Stimulated activated CD8-positive, alpha-beta memory T cell treated with anti-CD3 and anti-CD28 coated beads, Interleukin-12 subunit alpha, Interleukin-12 subunit beta, amount 100 ng/mL, for 24 hours (primary cell): Measurements from ENCODE around the gene PANX2.
"Not testable (repeated sequence)": the region's sequence is repeated elsewhere in the genome, so short reads cannot be mapped to it uniquely, and the experiment has no call there.

Experiments used
- DNase-seq: peaks from one replicate; pipeline ENCODE4 v3.0.0-alpha.2; 2020; ENCODE audit errors: extremely low read depth

PANX2 gene

GRCh38 chr22:50197856-50198623 lies 27.5 kb downstream of the PANX2 start:
- DNase-seq: no peak

GRCh38 chr22:50198624-50199017 lies 28.1 kb downstream of the PANX2 start:
- DNase-seq: no peak

DNA sequence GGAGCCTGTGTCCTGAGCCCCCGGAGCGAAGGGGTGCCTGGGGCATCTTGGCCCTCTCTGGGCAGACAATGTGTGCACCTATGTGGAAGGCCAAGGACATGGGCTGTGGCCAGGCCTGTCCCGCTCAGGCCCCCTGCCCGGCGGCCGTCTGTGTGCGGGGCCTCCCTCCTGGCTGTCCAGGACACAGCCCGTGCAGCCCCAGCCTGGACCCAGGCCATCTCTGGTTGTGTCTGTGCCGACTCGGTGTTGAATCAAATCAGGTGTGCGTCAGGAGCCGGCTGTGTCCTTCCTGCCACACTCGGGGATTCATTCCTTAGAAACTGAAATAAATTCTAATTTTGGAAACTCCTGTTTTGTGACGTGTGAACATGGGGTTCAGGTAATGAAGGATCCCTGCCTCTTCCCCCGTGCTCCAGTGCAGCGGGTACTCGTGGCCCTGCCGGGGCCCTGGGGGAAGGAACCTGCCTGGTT lies 28.8 kb downstream of the PANX2 start:
- no peak for DNase-seq

DNA sequence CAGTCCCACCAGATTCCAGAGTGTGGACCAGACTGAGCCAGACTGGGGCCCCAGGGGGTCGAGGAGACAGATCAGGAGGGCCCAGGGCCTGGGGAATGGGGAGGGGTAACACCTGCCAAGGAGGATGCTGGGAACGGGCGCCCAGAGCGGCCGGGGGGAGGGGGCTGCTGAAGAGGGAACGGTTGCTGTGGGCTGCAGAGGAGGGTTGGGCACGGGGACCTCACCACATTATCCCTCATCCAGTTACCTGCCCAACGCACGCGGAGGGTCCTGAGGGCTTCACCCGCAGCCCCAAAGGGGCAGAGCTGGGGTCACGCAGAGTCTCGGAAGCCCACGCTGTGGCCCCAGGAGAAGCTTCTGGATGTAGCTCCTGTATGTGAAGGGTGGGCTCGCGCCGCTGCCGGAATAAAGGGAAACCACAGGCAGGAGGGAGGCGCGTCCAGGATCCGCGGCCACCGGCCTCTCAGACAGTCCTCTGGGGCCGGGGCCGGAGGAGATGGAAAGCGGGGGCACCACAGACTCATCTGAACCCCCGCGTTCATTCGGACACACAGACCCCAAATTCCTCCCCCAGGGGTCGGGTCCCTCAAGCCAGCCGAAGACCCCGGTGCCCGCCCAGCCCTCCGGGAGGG lies 29.4 kb downstream of the PANX2 start:
- DNase-seq: no peak

DNA sequence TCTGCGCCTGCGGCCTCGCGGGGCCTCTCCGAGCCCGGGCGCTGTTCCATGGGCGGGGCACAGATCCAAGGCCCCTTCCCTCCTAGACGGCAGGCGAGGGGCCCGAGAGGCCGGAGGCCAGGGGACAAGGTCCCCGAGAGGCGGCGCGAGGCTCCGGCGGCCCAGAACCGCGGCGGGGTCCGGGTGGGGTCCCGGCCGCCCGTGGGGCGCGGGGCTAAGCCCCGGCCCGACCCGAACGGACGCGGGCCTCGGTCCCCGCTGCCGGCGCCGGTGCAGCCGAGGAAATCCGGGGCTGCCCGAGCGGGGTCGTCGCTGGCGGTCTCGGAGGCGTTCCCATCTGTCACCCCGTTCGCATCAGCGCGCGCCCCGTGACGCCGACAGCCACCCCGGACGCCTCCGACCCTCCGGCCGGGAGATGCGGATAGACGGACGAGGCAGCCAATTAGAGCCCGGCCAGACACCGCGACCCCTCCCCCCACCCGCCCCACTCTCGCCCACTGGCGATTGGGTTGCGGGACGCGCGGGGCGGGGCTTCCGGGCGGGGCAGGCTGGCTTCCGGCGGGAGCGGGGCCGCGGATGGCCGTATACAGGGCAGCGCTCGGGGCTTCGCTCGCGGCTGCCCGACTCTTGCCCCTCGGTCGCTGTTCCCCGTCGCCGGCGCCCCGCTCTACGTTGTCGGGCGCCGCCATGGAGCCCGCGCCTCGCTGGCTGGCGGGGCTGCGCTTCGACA lies 30.1 kb downstream of the PANX2 start, which contains the start of gene SELENOO:
Gene SELENOO (plus strand): TSS at position 551 of the 730 bp plus-strand sequence. CDS start 26 bp downstream, at position 577.
- DNase-seq: peak; percentile 80

DNA sequence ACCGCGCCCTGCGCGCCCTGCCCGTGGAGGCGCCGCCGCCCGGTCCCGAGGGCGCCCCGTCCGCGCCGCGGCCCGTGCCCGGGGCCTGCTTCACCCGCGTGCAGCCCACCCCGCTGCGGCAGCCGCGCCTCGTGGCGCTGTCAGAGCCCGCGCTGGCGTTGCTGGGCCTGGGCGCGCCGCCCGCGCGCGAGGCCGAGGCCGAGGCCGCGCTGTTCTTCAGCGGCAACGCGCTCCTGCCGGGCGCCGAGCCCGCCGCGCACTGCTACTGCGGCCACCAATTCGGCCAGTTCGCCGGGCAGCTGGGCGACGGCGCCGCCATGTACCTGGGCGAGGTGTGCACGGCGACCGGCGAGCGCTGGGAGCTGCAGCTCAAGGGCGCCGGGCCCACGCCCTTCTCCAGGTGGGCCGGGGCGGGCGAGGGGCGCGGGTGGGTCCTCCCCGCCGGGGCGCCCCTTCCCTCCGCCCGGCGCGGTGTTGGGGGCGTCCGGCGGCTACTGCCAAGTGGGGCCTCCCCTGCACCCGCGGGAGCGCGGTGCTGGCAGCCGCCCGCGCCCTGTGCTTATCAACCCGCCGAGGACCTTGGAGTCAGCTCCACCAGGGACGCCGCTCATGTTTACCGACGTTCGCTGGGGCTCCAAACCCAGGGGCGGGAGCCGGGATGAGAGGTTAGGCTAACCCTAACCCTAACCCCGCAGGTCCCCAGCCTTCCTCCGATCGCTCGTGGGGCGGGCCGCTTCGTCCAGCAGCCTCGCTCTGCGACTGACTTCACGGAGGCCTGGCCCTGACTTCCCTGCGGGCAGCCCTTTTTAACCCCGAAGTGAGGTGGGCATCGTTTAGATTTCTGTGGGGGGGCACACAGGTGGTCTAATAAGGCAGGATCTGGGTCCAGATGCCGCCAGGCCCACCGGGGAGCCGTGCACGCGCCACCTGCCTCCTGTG lies 30.9 kb downstream of the PANX2 start:
- no peak for DNase-seq

- DNase-seq: no peak
Observed at GRCh38 chr22:50202130-50202666, 31.7 kb downstream of the PANX2 start.

DNA sequence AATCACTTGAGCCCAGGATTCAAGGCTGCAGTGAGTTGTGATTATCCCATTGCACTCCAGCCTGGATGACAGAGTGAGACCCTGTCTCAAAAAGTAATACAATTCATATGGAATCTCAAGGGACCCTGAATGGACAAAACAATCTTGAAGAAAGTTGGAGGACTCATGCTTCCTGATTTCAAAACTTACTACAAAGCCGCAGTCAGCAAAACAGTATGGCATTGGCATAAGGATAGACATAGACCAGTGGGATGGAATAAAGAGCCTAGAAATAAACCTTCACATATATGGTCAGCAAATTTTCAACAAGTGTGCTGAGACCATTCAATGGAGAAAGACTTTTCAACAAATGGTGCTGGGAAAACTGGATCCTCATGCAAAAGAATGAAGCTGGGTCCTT lies 32.8 kb downstream of the PANX2 start:
- no peak for DNase-seq

DNA sequence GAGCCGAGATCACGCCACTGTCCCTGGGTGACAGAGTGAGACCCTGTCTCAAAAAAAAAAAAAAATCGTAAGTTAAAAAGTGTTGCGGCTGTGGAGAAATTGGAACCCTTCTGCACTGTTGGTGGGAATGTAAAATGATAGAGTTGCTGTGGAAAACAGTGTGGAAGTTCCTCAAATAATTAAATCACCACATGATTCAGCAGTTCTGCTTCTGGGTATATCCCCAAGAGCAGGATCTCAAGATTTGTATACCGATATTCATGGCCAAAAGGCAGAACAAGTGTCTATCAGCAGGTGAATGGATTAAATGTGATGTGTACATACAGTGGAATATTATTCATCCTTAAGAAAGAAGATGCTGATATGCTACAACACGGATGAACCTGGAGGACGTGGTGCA lies 34.0 kb downstream of the PANX2 start:
- no peak for DNase-seq

DNA sequence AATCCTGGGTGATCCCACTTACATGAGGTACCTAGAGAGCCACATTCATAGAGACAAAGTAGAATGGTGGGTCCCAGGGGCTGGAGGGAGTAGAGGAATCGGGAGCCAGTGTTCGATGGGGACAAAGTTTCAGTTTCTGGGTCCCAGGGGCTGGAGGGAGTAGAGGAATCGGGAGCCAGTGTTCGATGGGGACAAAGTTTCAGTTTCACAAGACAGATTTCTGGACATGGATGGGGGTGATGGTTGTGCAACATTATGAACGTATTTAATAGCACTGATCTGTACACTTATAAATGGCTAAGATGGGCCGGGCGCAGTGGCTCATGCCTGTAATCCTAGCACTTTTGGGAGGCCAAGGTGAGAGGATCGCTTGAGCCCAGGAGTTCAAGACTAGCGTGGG lies 34.5 kb downstream of the PANX2 start:
- not testable (repeated sequence) for DNase-seq

DNA sequence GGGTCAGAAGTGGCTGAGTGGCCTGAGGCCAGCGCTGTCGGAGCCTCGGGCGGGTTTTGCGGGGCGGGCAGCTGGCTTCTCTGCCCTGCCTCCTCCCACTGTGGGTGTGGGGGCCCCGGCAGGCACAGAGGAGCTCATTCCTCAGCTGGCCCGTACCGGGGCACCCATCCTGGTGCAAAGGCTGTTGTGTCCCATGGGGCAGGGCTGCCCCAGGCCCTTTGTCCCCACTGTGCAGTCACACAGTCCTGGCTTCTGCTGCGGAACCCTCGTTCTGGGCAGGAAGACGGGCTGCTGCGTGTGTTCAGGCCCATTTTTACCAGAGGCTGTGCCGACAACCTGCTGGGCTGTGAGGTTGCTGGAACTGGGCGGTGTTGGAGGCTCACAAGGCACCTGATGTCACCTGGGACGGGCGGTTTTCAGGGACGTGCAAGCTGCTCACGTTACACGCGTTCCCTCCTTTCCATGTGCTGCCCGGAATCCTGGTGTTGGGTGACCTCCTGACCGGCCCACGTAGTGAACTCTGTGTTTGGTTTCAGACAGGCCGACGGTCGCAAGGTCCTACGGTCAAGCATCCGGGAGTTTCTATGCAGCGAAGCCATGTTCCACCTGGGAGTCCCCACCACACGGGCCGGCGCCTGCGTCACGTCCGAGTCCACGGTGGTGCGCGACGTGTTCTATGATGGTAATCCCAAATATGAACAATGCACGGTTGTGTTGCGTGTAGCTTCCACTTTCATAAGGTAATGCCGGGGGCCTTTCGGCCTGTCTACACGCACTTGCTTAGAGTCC lies 35.4 kb downstream of the PANX2 start:
- no peak for DNase-seq

DNA sequence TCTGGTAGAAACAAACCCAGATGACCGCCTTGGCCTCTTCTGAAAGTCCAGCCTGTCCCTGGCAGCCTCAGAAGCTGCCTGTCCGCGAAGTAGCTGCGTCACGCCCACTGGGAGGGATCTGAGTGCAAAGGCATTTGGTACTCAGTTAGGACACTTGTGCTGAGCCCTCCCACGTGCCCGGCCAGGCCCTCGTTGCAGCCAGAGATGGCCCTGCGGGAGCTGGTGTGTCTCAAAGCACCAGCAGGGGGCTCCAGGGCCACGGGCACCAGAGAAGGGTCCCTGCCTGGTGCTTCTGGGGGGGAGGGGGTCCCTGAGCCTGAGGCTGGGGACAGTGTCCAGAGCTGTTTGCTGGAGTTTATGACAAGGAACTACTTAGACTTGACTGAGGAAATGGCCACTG lies 36.1 kb downstream of the PANX2 start:
- DNase-seq: no peak

GRCh38 chr22:50207383-50208140 lies 37.0 kb downstream of the PANX2 start:
- no peak for DNase-seq

DNA sequence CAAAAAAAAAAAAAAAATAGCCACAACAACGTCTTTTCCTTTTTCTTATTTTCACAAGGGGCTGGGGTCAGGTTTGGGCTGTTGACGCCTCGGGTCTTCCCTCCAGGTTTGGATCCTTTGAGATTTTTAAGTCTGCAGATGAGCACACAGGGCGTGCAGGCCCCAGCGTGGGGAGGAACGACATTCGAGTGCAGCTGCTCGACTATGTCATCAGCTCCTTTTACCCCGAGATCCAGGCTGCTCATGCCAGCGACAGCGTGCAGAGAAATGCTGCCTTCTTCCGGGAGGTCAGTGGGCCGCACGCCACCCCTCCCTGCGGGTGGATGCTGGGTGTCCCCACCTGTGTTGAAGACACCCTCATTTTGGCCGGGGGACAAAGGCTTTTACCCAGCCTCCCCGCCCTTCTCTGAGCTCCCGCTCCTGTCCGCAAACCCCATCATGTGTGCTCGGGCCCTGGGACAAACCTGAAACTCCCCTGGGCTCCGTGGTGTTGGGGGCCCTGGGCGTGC lies 38.0 kb downstream of the PANX2 start:
- DNase-seq: no peak

DNA sequence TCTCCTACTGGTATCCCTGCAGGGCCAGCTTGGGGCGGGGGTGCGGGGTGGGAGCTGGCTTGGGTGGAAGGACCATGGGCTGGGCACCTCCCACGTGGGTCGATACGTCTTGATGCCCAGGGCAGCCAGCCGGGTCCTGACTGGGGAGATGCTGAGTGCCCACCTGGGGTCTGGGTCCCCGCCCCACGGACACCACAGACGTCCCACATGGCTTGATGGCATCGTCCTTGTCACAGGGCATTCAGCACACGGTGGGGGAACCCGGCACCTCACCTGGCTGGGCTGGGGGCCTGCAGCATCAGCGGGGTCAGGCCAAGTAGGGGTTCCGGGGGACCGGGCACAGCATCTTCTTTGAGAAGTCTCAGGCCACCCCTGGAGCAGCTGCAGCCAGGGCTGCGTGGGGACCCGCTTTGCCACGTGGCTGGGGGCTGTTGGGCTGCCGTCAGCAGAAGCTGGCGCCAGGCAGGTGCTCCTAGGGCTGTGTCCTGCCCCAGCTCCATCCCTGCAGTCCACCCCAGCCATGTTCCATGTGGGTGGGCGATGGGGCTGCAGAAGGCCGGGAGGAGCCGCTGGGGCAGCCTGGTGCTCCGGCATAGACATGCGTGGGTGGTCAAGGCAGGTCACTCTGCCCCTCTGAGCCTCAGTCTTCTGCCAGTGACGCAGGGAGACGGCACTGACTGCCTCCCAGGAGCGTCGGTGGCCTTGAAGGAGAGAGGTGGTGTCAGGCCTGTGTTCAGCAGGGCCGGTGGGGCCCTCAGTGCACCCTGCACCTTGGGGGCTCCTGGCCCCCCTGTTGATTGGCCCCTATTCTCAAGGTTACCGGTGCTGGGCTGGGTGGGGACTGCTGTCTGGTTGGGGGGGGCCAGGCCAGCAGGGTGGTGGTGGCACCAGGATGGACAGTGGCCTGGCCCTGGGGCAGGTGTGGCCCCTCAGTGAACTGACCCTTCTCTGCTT lies 38.7 kb downstream of the PANX2 start:
- DNase-seq: no peak

DNA sequence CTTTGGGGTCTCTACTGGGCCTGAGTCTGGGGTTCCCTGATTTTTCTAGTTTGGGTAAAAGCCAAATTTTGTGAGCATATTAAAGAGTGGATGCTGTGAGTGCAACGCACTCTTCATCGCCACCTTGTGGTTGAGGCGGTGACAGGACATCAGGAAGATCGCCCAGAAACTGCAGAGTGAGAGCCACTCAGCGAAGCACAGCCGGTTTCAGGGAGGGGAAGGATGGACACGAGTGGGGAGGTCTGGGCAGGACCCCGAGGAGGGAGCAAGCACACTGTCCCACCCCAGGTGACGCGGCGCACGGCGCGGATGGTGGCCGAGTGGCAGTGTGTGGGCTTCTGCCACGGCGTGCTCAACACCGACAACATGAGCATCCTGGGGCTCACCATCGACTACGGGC lies 39.4 kb downstream of the PANX2 start:
- no peak for DNase-seq

DNA sequence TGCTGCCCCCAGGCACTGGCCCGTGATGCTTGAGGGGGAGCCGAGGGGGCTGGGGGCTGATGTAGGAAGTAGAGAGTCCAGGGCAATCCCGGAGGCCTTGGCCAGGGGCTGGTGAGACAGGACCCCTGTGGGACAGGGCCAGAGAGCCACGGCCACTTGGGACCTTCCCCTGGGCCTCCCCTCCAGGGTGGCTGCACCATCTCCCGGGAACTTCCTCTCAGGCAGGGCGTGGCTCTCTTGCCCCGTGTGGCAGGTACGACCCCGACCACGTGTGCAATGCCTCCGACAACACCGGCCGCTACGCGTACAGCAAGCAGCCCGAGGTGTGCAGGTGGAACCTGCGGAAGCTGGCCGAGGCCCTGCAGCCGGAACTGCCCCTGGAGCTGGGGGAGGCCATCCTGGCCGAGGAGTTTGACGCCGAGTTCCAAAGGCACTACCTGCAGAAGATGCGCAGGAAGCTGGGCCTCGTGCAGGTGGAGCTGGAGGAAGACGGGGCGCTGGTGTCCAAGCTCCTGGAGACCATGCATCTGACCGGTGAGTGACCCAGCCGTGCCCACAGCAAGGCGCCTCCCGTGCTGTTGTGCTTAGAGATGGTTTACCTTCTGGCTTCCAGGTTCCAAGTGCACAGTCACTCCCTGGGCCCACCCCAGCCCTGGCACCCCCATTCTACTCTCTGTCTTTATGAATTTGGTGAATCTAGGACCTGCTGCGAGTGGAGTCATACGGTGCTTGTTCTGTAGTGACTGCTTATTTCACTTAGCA lies 40.0 kb downstream of the PANX2 start:
- DNase-seq: no peak

DNA sequence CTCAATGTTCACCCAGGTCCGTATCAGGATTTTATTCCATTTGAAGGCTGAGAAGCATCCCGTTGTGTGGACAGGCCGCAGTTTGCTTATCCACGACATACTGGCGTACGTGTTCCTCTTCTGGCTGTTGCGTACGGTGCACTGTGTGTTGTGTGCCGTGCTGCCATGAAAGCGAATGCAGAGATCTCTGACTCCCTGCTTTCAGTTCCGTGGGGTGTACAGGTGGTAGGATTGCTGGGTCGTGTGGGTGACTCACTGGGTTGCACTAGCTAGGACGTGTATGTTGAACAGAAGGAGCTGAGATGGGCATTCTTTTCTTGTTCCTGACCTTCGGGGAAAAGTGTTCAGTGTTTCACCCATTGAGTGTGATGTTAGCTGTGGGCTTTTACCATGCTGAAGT lies 40.6 kb downstream of the PANX2 start:
- no peak for DNase-seq
